Measurements from ENCODE around the gene STEAP4.
A peak's percentile ranks its signal among the peaks of the same experiment; 100 is the strongest.
"Not testable (repeated sequence)": the region's sequence is repeated elsewhere in the genome, so short reads cannot be mapped to it uniquely, and the experiment has no call there.

The STEAP4 gene

GRCh38 chr7:88259656-88260380, 46.9 kb downstream of the STEAP4 start:
- TF ChIP-seq CTCF (IDR thresholded peaks at IDR 0.05; ENCODE audit: control insufficient read depth, insufficient read depth, low read depth, low read length, missing control alignments) = no peak
- DNase-seq (ENCODE audit: low read depth) = no peak
- no peak overlapping the region for H3K4me3 ChIP-seq (ENCODE audit: control insufficient read depth, low read depth, low read length)

GRCh38 chr7:88258296-88258695, 48.4 kb downstream of the STEAP4 start:
- not testable (repeated sequence) for DNase-seq (ENCODE audit: low read depth); H3K4me3 ChIP-seq (ENCODE audit: control insufficient read depth, low read depth, low read length)

GRCh38 chr7:88256906-88257305, 49.8 kb downstream of the STEAP4 start:
- DNase-seq (ENCODE audit: low read depth) = no peak
- TF ChIP-seq CTCF (IDR thresholded peaks at IDR 0.05; ENCODE audit: control insufficient read depth, insufficient read depth, low read depth, low read length, missing control alignments) = no peak
- H3K4me3 ChIP-seq (ENCODE audit: control insufficient read depth, low read depth, low read length) = no peak overlapping the region

DNA sequence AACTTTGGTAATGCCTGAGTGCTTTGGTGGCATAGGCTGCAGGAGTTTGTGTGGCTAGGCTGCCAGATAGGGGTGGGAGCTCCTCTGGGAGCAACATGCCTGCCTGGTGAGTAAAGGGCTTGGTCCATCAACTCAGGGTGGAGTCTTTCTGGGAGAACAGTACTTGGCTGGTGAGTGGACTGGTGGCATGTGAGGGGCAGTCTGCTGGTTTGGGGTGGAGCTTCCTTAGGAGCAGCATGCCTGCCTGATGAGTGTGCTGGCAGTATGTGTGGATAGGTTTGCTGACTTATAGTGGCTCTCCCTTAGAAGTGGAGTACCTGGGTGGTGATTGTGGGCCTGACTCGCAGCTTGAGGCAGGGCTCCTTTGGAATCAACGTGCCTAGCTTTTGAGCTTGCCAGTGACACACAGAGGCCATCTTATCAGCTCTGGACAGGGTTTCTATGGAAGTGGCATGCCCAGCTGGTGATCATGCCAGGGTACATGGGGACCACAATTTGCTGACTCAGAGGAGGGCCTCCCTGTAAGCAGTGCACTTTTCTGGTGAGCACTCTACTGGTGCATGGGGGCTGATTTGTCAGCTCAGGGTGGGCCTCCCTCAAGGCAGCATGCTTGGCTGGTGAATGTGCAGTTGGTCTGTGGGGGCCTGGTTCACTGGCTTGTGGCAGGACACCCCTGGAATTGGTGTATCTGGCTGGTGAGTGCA, 51.8 kb downstream of the STEAP4 start:
- no peak for DNase-seq (ENCODE audit: low read depth)
- H3K4me3 ChIP-seq (ENCODE audit: control insufficient read depth, low read depth, low read length) = no peak overlapping the region
- TF ChIP-seq CTCF (IDR thresholded peaks at IDR 0.05; ENCODE audit: control insufficient read depth, insufficient read depth, low read depth, low read length, missing control alignments) = no peak

DNA sequence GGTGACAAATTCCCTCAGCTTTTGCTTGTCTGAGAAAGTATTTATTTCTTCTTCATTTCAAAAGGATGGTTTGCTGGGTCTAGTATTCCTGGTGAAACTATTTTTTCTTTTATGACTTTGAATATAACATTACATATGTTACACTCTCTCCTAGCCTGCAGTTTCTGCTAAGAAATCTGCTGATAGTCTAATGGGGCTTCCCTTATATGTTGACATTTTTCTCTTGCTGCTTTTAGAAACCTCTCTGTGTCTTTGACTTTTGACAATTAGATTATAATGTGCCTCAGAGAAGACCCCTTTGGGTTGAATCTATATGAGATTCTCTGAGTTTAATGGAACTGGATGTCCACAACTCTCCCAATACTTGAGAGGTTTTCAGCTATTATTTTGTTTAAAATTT, 53.1 kb downstream of the STEAP4 start:
- DNase-seq (ENCODE audit: low read depth) = no peak
- no peak overlapping the region for H3K4me3 ChIP-seq (ENCODE audit: control insufficient read depth, low read depth, low read length)
- TF ChIP-seq CTCF (IDR thresholded peaks at IDR 0.05; ENCODE audit: control insufficient read depth, insufficient read depth, low read depth, low read length, missing control alignments) = no peak

- no peak for TF ChIP-seq CTCF (IDR thresholded peaks at IDR 0.05; ENCODE audit: control insufficient read depth, insufficient read depth, low read depth, low read length, missing control alignments)
- DNase-seq (ENCODE audit: low read depth) = no peak
- H3K4me3 ChIP-seq (ENCODE audit: control insufficient read depth, low read depth, low read length) = no peak overlapping the region
These were observed 62.4 kb downstream of the STEAP4 start for GRCh38 chr7:88244258-88244657.

GRCh38 chr7:88243345-88243909, 63.3 kb downstream of the STEAP4 start:
- no peak overlapping the region for H3K4me3 ChIP-seq (ENCODE audit: control insufficient read depth, low read depth, low read length)
- TF ChIP-seq CTCF (IDR thresholded peaks at IDR 0.05; ENCODE audit: control insufficient read depth, insufficient read depth, low read depth, low read length, missing control alignments) = peak; percentile 53
- no peak for DNase-seq (ENCODE audit: low read depth)

Measured in AG09309 (cell line).